HepG2 (cell line): Measurements from ENCODE around the gene HSD17B2. TPM values are rescaled to one million over a fixed set of nuclear protein-coding genes. Genes with fewer than 3 reads are reported as not detected.

Experiments used
- ATAC-seq: fragments of 200-7000 bp; cut with Tn5 transposase; 3 replicates; pipeline ENCODE4 v1.9.1; 2020; ENCODE audit warnings: mild to moderate bottlenecking, moderate library complexity
- BruUV-seq: library from RNA; stranded (reverse); fragments of 400-500 nt; replicated peaks from 2 replicates; lab custom pipeline; 2021; lab: Mats Ljungman, UMichigan
- CTCF ChIA-PET: fragments of 300-600 bp; formaldehyde crosslinking; extraction: SDS; loops from one replicate; lab custom pipeline; 2021; ENCODE audit warnings: low total read pairs, inconsistent platforms, low intra/inter-chr PET ratio; lab: Yijun Ruan, JAX
- POLR2A ChIA-PET: fragments of 350-600 bp; sonication (Branson Sonifier 250); formaldehyde crosslinking; loops from one replicate; lab custom pipeline; 2020; ENCODE audit warnings: antibody characterized with exemption, inconsistent platforms; lab: Yijun Ruan, JAX
- DNase-seq: peaks from one replicate; pipeline ENCODE4 v3.0.0-alpha.2; 2015; ENCODE audit warnings: low spot score
- FAIRE-seq: peaks from 3 replicates; lab custom pipeline; 2011; peaks lifted over from hg19 to GRCh38; lab: Jason Lieb, UNC
- H2AFZ ChIP-seq: one replicate; pipeline ENCODE4 v1.6.1; 2011; ENCODE audit warnings: low read length, inconsistent platforms
- H3K27ac ChIP-seq: fragments of 300-600 bp; 3 replicates; pipeline ENCODE4 v1.8.0; 2011; ENCODE audit warnings: mixed run types, mild to moderate bottlenecking, mixed read lengths, low read length, inconsistent platforms; ENCODE audit not compliant: insufficient read depth; ENCODE audit errors: extremely low read length
- H3K27me3 ChIP-seq, 2 experiments: fragments of 200-600 bp in 1 of 2; 2 replicates in 1 of 2; 3 replicates in 1 of 2; pipeline versions ENCODE4 v1.6.0 to v1.8.0; 2011; ENCODE audit warnings: low read length in 2 of 2, mild to moderate bottlenecking in 2 of 2, moderate library complexity in 2 of 2, inconsistent platforms in 1 of 2; ENCODE audit not compliant: insufficient read depth in 2 of 2, control insufficient read depth in 1 of 2
- H3K36me3 ChIP-seq, 2 experiments: fragments of 200-600 bp in 1 of 2; replicated peaks in 1 of 2; 2 replicates in 1 of 2; 3 replicates in 1 of 2; pipeline versions ENCODE4 v1.5.1 to v1.8.0; 2011; ENCODE audit warnings: low read length in 2 of 2, inconsistent platforms in 1 of 2; ENCODE audit not compliant: insufficient read depth in 2 of 2, control insufficient read depth in 1 of 2
- H3K4me1 ChIP-seq: 2 replicates; pipeline ENCODE4 v1.5.1; 2012; ENCODE audit warnings: low read length, inconsistent platforms; ENCODE audit not compliant: insufficient read depth
- H3K4me2 ChIP-seq: 2 replicates; pipeline ENCODE4 v1.6.0; 2011; ENCODE audit warnings: low read depth, low read length, inconsistent platforms
- H3K4me3 ChIP-seq, 3 experiments: fragments of 200-600 bp in 1 of 3; sonication (generic), shearing (Covaris generic) in 1 of 3; replicated peaks in 1 of 3; 2 replicates each; pipeline ENCODE4 v1.5.1; 2011 to 2016; ENCODE audit warnings: low read length in 3 of 3, inconsistent platforms in 2 of 3, low read depth in 2 of 3, mild to moderate bottlenecking in 2 of 3, control low read depth in 1 of 3, mixed read lengths in 1 of 3; ENCODE audit not compliant: insufficient read depth in 1 of 3
- H3K79me2 ChIP-seq: one replicate; pipeline ENCODE4 v1.6.1; 2011; ENCODE audit warnings: low read length, inconsistent platforms; ENCODE audit not compliant: insufficient read depth
- H3K9ac ChIP-seq: 2 replicates; pipeline ENCODE4 v1.6.0; 2011; ENCODE audit warnings: mild to moderate bottlenecking, low read depth, low read length, inconsistent platforms; ENCODE audit not compliant: insufficient read depth
- H3K9me3 ChIP-seq: 2 replicates; pipeline ENCODE4 v1.5.1; 2012; ENCODE audit warnings: mild to moderate bottlenecking, low read length
- H4K20me1 ChIP-seq: 2 replicates; pipeline ENCODE4 v1.6.0; 2011; ENCODE audit warnings: inconsistent platforms, mild to moderate bottlenecking, low read length, moderate library complexity; ENCODE audit not compliant: insufficient read depth
- CEBPG ChIP-seq: IDR thresholded peaks from 2 replicates; pipeline ENCODE4 v1.6.1; 2016
- EP300 ChIP-seq, 3 experiments: sonication (generic) in 1 of 3; formaldehyde crosslinking in 1 of 3; IDR thresholded peaks; 2 replicates each; pipeline versions ENCODE4 v1.5.1 to v1.6.1; 2011 to 2020; ENCODE audit warnings: low read depth in 2 of 3, low read length in 2 of 3, borderline replicate concordance in 1 of 3, improper control_type of control experiment in 1 of 3, mild to moderate bottlenecking in 1 of 3, missing genetic modification reagents in 1 of 3, moderate library complexity in 1 of 3
- KDM4B ChIP-seq: sonication (generic); formaldehyde crosslinking; IDR thresholded peaks from 2 replicates; pipeline ENCODE4 v1.4.0; 2020; ENCODE audit warnings: missing genetic modification reagents
- KDM5B ChIP-seq: sonication (generic); formaldehyde crosslinking; IDR thresholded peaks from 2 replicates; pipeline ENCODE4 v1.4.0; 2020; ENCODE audit warnings: missing genetic modification reagents, mild to moderate bottlenecking, borderline replicate concordance
- MIER2 ChIP-seq: IDR thresholded peaks from 2 replicates; pipeline ENCODE4 v1.6.1; 2016; ENCODE audit warnings: missing biosample characterization, missing genetic modification reagents
- PAX8 ChIP-seq: sonication (generic); formaldehyde crosslinking; IDR thresholded peaks from 2 replicates; pipeline ENCODE4 v1.8.0; 2022; ENCODE audit warnings: mild to moderate bottlenecking, missing genetic modification reagents, borderline replicate concordance
- PRPF4 ChIP-seq: fragments of 200-400 bp; formaldehyde crosslinking; IDR thresholded peaks from 2 replicates; pipeline ENCODE4 v1.6.1; 2016; ENCODE audit warnings: low read length, low read depth; ENCODE audit not compliant: poor library complexity, severe bottlenecking
- SALL1 ChIP-seq: sonication (generic); formaldehyde crosslinking; IDR thresholded peaks from 2 replicates; pipeline ENCODE4 v1.8.0; 2022; ENCODE audit warnings: mild to moderate bottlenecking, missing genetic modification reagents
- SIX4 ChIP-seq: sonication (generic); formaldehyde crosslinking; IDR thresholded peaks from 2 replicates; pipeline ENCODE4 v1.4.0; 2020; ENCODE audit warnings: missing genetic modification reagents
- SP1 ChIP-seq, 2 experiments: fragments of 450-650 bp in 1 of 2; sonication (generic) in 1 of 2; formaldehyde crosslinking in 1 of 2; IDR thresholded peaks; 2 replicates each; pipeline versions ENCODE4 v1.4.0 to v1.6.1; 2016 to 2020; ENCODE audit warnings: missing genetic modification reagents in 1 of 2
- STAT5B ChIP-seq: sonication (generic); formaldehyde crosslinking; IDR thresholded peaks from 2 replicates; pipeline ENCODE4 v1.4.0; 2020; ENCODE audit warnings: missing genetic modification reagents
- THAP8 ChIP-seq: sonication (generic); formaldehyde crosslinking; IDR thresholded peaks from 2 replicates; pipeline ENCODE4 v1.5.1; 2020; ENCODE audit warnings: missing genetic modification reagents, mild to moderate bottlenecking, borderline replicate concordance
- TOE1 ChIP-seq: sonication (generic); formaldehyde crosslinking; IDR thresholded peaks from 2 replicates; pipeline ENCODE4 v1.4.0; 2020; ENCODE audit warnings: mild to moderate bottlenecking, missing genetic modification reagents
- ZFY ChIP-seq: sonication (generic); formaldehyde crosslinking; IDR thresholded peaks from 2 replicates; pipeline ENCODE4 v1.4.0; 2020; ENCODE audit warnings: missing genetic modification reagents
- ZNF468 ChIP-seq: sonication (generic); formaldehyde crosslinking; IDR thresholded peaks from 2 replicates; pipeline ENCODE4 v1.8.0; 2022; ENCODE audit warnings: mild to moderate bottlenecking, moderate library complexity, missing genetic modification reagents
- ZNF503 ChIP-seq: sonication (generic); formaldehyde crosslinking; IDR thresholded peaks from 2 replicates; pipeline ENCODE4 v1.4.0; 2020; ENCODE audit warnings: missing genetic modification reagents
- ZNF530 ChIP-seq: sonication (generic); formaldehyde crosslinking; IDR thresholded peaks from 2 replicates; pipeline ENCODE4 v1.5.0; 2020; ENCODE audit warnings: low read depth, mild to moderate bottlenecking, missing genetic modification reagents
- ZNF660 ChIP-seq: sonication (generic); formaldehyde crosslinking; IDR thresholded peaks from 2 replicates; pipeline ENCODE4 v1.5.1; 2020; ENCODE audit warnings: mild to moderate bottlenecking, low read depth, missing genetic modification reagents, borderline replicate concordance
- ZNF749 ChIP-seq: sonication (generic); formaldehyde crosslinking; IDR thresholded peaks from 2 replicates; pipeline ENCODE4 v1.8.0; 2022; ENCODE audit warnings: mild to moderate bottlenecking, missing genetic modification reagents, moderate library complexity, borderline replicate concordance
- ZNF772 ChIP-seq: sonication (generic); formaldehyde crosslinking; IDR thresholded peaks from 2 replicates; pipeline ENCODE4 v1.5.0; 2020; ENCODE audit warnings: mild to moderate bottlenecking, missing genetic modification reagents
- ZNF784 ChIP-seq: sonication (generic); formaldehyde crosslinking; IDR thresholded peaks from 2 replicates; pipeline ENCODE4 v1.5.1; 2020; ENCODE audit warnings: missing genetic modification reagents, mild to moderate bottlenecking, borderline replicate concordance
- ZNF883 ChIP-seq: sonication (generic); formaldehyde crosslinking; IDR thresholded peaks from 2 replicates; pipeline ENCODE4 v1.5.1; 2020; ENCODE audit warnings: mild to moderate bottlenecking, missing genetic modification reagents; ENCODE audit errors: not compliant biosample characterization
- WGBS: methylation state at CpG from one replicate; pipeline ENCODE4 v1.1.6; 2017; ENCODE audit warnings: low lambda C conversion rate; 5-methylcytosine and 5-hydroxymethylcytosine counted together
- in situ Hi-C: cut with HindIII; loops from 2 replicates; pipeline ENCODE4 v1.10.0; 2017; ENCODE audit warnings: low pct_unique_long_range_greater_than_20kb; ENCODE audit not compliant: extremely low pct_ligation_motif_present
- intact Hi-C: fragments of 100-400 bp; cut with micrococcal nuclease; formaldehyde crosslinking; loops from one replicate; pipeline ENCODE4 v1.10.0; 2022; ENCODE audit not compliant: unreplicated experiment
- polyA plus RNA-seq, 8 experiments: library from polyadenylated mRNA; depleted of rRNA in 3 of 8; stranded (reverse) in 7 of 8; unstranded in 1 of 8; fragments of >200 nt; fragmentation: Illumina TruSeq in 4 of 8; extraction: Trizol in 4 of 8; gene quantifications; 2 replicates each; pipeline versions ENCODE4 v1.2.1 to v1.2.3, GENCODE V29; 2011 to 2016; ENCODE audit warnings: low read depth in 4 of 8, missing spikeins in 1 of 8, mixed read lengths in 1 of 8; ENCODE audit not compliant: insufficient read depth in 1 of 8
- total RNA-seq, 5 experiments: library from RNA; depleted of rRNA; stranded (reverse); fragments of >200 nt; fragmentation: Illumina TruSeq; extraction: Trizol; gene quantifications; 2 replicates each; pipeline ENCODE4 v1.2.3, GENCODE V29; 2016; ENCODE audit warnings: low read depth in 1 of 5

Gene HSD17B2
- total and polyA plus RNA-seq, 2 of the 13 experiments (the other 11 are each of a cell fraction or from before 2014, with no cell fraction given) = 26.3 to 69.3 TPM

- no peak for TF ChIP-seq THAP8 (CRISPR knock-in tag)
- TF ChIP-seq PAX8 = no peak
- TF ChIP-seq SALL1 = 0 out of 2 replicates have a peak, but pooled peaks have one; percentile 20
- 0 out of 2 replicates have a peak, but pooled peaks have one; percentile 16 for TF ChIP-seq ZFY (CRISPR knock-in tag)
- TF ChIP-seq KDM5B = no peak
- TF ChIP-seq, all 625 proteins: peak for 11
These were observed 44.8 kb downstream of the HSD17B2 start (continued) for GRCh38 chr16:82079892-82080291.

- Histone ChIP-seq H3K36me3 (peaks cover 2 to 8% of the 10 kb centered on the region in 2 experiments; a peak in 1 of 5 replicates), H3K27ac (no peak overlapping the region), H3K9me3 (no peaks in the 10 kb centered on the region), H2AFZ (no peak overlapping the region), H4K20me1 (peaks cover 4% of the 10 kb centered on the region; the same call in 1 of the 2 replicates), H3K4me1 (peaks cover 63% of the 10 kb centered on the region), H3K9ac (no peak overlapping the region), H3K4me2 (no peak overlapping the region), H3K27me3 (no peaks in the 10 kb centered on the region), H3K4me3 (no peak overlapping the region), H3K79me2 (no peaks in the 10 kb centered on the region)
- in situ Hi-C loops = no loop called here
- intact Hi-C loops = loop anchor here (5.0 kb wide), 1 partner anchor 91 kb away; the partner anchor contains the start of gene MPHOSPH6
- FAIRE-seq = no peak
- POLR2A ChIA-PET = interaction anchor here (3.0 kb wide), 1 partner anchor 47 kb away, joined by 14 read pairs; the partner anchor contains the start of gene HSD17B2
- no peak for ATAC-seq
- WGBS = 74% methylated on average over 3 of the region's 3 CpGs
- CTCF ChIA-PET = no interaction called here
- DNase-seq = no peak
- no TSS peak for BruUV-seq
- TF ChIP-seq ZNF784 (no peak), ZNF772 (CRISPR knock-in tag) (no peak), CEBPG (CRISPR knock-in tag) (no peak), MIER2 (no peak), ZNF749 (CRISPR knock-in tag) (no peak), ZNF660 (no peak), TOE1 (CRISPR knock-in tag) (no peak), PRPF4 (no peak), STAT5B (CRISPR knock-in tag) (no peak), ZNF503 (CRISPR knock-in tag) (no peak), ZNF883 (CRISPR knock-in tag) (no peak), ZNF468 (CRISPR knock-in tag) (no peak), ZNF530 (CRISPR knock-in tag) (no peak), KDM4B (CRISPR knock-in tag) (no peak), SP1 (IDR thresholded peaks at IDR 0.05) (no peak), SP1 (CRISPR knock-in tag; IDR thresholded peaks at IDR 0.05) (no peak), EP300 (IDR thresholded peaks at IDR 0.05; ENCODE audit: low read depth in 2 of 2, low read length in 2 of 2) (no peak), EP300 (CRISPR knock-in tag; IDR thresholded peaks at IDR 0.05; ENCODE audit: borderline replicate concordance) (no peak), SIX4 (CRISPR knock-in tag) (no peak)
These were observed 46.2 kb downstream of the HSD17B2 start for GRCh38 chr16:82081264-82081663.
